Mesendoderm (in vitro differentiated cells): Measurements from ENCODE around the gene MMAB.

Source experiments
- DNase-seq: peaks from one replicate; pipeline ENCODE4 v3.0.0; 2013
- H2AK5ac ChIP-seq: 2 replicates; pipeline ENCODE4 v1.6.1; 2013; ENCODE audit warnings: low read length, inconsistent platforms
- H2BK120ac ChIP-seq: 2 replicates; pipeline ENCODE4 v1.6.1; 2013; ENCODE audit warnings: low read depth, mild to moderate bottlenecking, low read length, moderate library complexity, mixed read lengths
- H2BK15ac ChIP-seq: replicated peaks from 2 replicates; pipeline ENCODE4 v1.6.1; 2013; ENCODE audit warnings: low read depth, mild to moderate bottlenecking, moderate library complexity
- H2BK5ac ChIP-seq: 2 replicates; pipeline ENCODE4 v1.6.1; 2013; ENCODE audit warnings: low read length, inconsistent platforms
- H3K18ac ChIP-seq: 2 replicates; pipeline ENCODE4 v1.6.1; 2013; ENCODE audit warnings: mild to moderate bottlenecking, low read length, mixed read lengths
- H3K23ac ChIP-seq: one replicate; pipeline ENCODE4 v1.6.1; 2013; ENCODE audit warnings: low read length
- H3K27ac ChIP-seq: 2 replicates; pipeline ENCODE4 v1.5.1; 2013; ENCODE audit warnings: low read depth, mild to moderate bottlenecking, inconsistent platforms, low read length, moderate library complexity
- H3K27me3 ChIP-seq: 2 replicates; pipeline ENCODE4 v1.6.1; 2013; ENCODE audit warnings: low read length, control low read depth, mild to moderate bottlenecking, inconsistent platforms; ENCODE audit not compliant: insufficient read depth, poor library complexity
- H3K36me3 ChIP-seq: 2 replicates; pipeline ENCODE4 v1.6.1; 2013; ENCODE audit warnings: low read length, inconsistent platforms; ENCODE audit not compliant: control insufficient read depth, insufficient read depth
- H3K4ac ChIP-seq: one replicate; pipeline ENCODE4 v1.6.1; 2013; ENCODE audit warnings: low read depth, mild to moderate bottlenecking, low read length, moderate library complexity
- H3K4me1 ChIP-seq: 2 replicates; pipeline ENCODE4 v1.6.1; 2013; ENCODE audit warnings: low read depth, low read length, inconsistent platforms; ENCODE audit not compliant: control insufficient read depth
- H3K4me2 ChIP-seq: 2 replicates; pipeline ENCODE4 v1.6.1; 2013; ENCODE audit warnings: low read length
- H3K4me3 ChIP-seq: 2 replicates; pipeline ENCODE4 v1.5.1; 2013; ENCODE audit warnings: mild to moderate bottlenecking, low read length
- H3K56ac ChIP-seq: one replicate; pipeline ENCODE4 v1.6.1; 2013; ENCODE audit warnings: low read length
- H3K79me1 ChIP-seq: 2 replicates; pipeline ENCODE4 v1.6.1; 2013; ENCODE audit warnings: low read length, inconsistent platforms
- H3K79me2 ChIP-seq: 2 replicates; pipeline ENCODE4 v1.6.1; 2013; ENCODE audit warnings: mild to moderate bottlenecking, low read length; ENCODE audit not compliant: control insufficient read depth, insufficient read depth
- H3K9ac ChIP-seq: 2 replicates; pipeline ENCODE4 v1.6.1; 2013; ENCODE audit warnings: low read length, inconsistent platforms
- H4K5ac ChIP-seq: one replicate; pipeline ENCODE4 v1.6.1; 2013; ENCODE audit warnings: low read length
- H4K8ac ChIP-seq: one replicate; pipeline ENCODE4 v1.6.1; 2013; ENCODE audit warnings: low read depth, mild to moderate bottlenecking, control low read depth, low read length, moderate library complexity
- WGBS: extraction: QIAGEN DNeasy Blood & Tissue Kit; methylation state at CpG from one replicate; pipeline ENCODE4 v1.1.7; 2013; ENCODE audit warnings: low lambda C conversion rate, missing lambda C conversion rate; ENCODE audit not compliant: insufficient coverage; ENCODE audit errors: extremely low coverage; 5-methylcytosine and 5-hydroxymethylcytosine counted together

MMAB gene

GRCh38 chr12:109529691-109530640 lies 43.3 kb downstream of the MMAB start:
- Histone ChIP-seq H3K23ac (no peak overlapping the region), H2BK120ac (no peak overlapping the region), H4K5ac (no peak overlapping the region), H3K36me3 (no peaks in the 10 kb centered on the region), H3K27me3 (no peaks in the 10 kb centered on the region), H2AK5ac (no peak overlapping the region), H3K56ac (no peak overlapping the region), H3K27ac (no peak overlapping the region), H3K4ac (no peak overlapping the region), H2BK5ac (no peak overlapping the region), H4K8ac (no peak overlapping the region), H3K18ac (no peak overlapping the region), H3K79me2 (no peaks in the 10 kb centered on the region), H2BK15ac (no peak overlapping the region), H3K9ac (peak overlapping the region; percentile 23), H3K4me1 (peaks cover 4% of the 10 kb centered on the region), H3K79me1 (no peaks in the 10 kb centered on the region), H3K4me2 (no peak overlapping the region), H3K4me3 (no peak overlapping the region)
- DNase-seq, result peak; percentile 55
- no CpG with 5 or more reads among the region's 19 CpGs for WGBS

GRCh38 chr12:109527489-109528123 lies 45.7 kb downstream of the MMAB start:
- H2AK5ac ChIP-seq, result no peak overlapping the region
- H2BK5ac ChIP-seq, result no peak overlapping the region
- no peaks in the 10 kb centered on the region for H3K79me1 ChIP-seq
- H3K56ac ChIP-seq, result no peak overlapping the region
- DNase-seq, result no peak
- no peaks in the 10 kb centered on the region for H3K79me2 ChIP-seq
- no peaks in the 10 kb centered on the region for H3K27me3 ChIP-seq
- H3K4me1 ChIP-seq, result peaks cover 4% of the 10 kb centered on the region
- H3K23ac ChIP-seq, result no peak overlapping the region
- no peak overlapping the region for H3K4ac ChIP-seq
- H3K4me2 ChIP-seq, result no peak overlapping the region
- WGBS, result no CpG with 5 or more reads among the region's 8 CpGs
- H3K36me3 ChIP-seq, result no peaks in the 10 kb centered on the region
- H3K4me3 ChIP-seq, result no peak overlapping the region
- H2BK120ac ChIP-seq, result no peak overlapping the region
- H2BK15ac ChIP-seq, result no peak overlapping the region
- H4K5ac ChIP-seq, result no peak overlapping the region
- H4K8ac ChIP-seq, result no peak overlapping the region
- no peak overlapping the region for H3K27ac ChIP-seq
- H3K9ac ChIP-seq, result no peak overlapping the region
- no peak overlapping the region for H3K18ac ChIP-seq

- H2BK15ac ChIP-seq, result no peak overlapping the region
- H3K56ac ChIP-seq, result no peak overlapping the region
- H2AK5ac ChIP-seq, result no peak overlapping the region
- H4K8ac ChIP-seq, result no peak overlapping the region
- H3K27ac ChIP-seq, result no peak overlapping the region
- H3K4me1 ChIP-seq, result peaks cover 4% of the 10 kb centered on the region
- peaks cover 2% of the 10 kb centered on the region for H3K36me3 ChIP-seq
- no peaks in the 10 kb centered on the region for H3K27me3 ChIP-seq
- no CpG with 5 or more reads among the region's 3 CpGs for WGBS
- H2BK120ac ChIP-seq, result no peak overlapping the region
- H3K79me1 ChIP-seq, result no peaks in the 10 kb centered on the region
- H2BK5ac ChIP-seq, result no peak overlapping the region
- H3K23ac ChIP-seq, result no peak overlapping the region
- H3K4me2 ChIP-seq, result no peak overlapping the region
- no peak overlapping the region for H3K18ac ChIP-seq
- H3K4ac ChIP-seq, result no peak overlapping the region
- H3K9ac ChIP-seq, result no peak overlapping the region
- H3K79me2 ChIP-seq, result no peaks in the 10 kb centered on the region
- H3K4me3 ChIP-seq, result no peak overlapping the region
- H4K5ac ChIP-seq, result no peak overlapping the region
- DNase-seq, result no peak
Measured at GRCh38 chr12:109525279-109525585, 48.1 kb downstream of the MMAB start.

GRCh38 chr12:109524466-109525278 lies 48.6 kb downstream of the MMAB start:
- Histone ChIP-seq H3K4me3 (no peak overlapping the region), H4K5ac (no peak overlapping the region), H3K79me1 (no peaks in the 10 kb centered on the region), H3K27ac (no peak overlapping the region), H3K36me3 (peaks cover 2% of the 10 kb centered on the region), H2BK15ac (no peak overlapping the region), H3K23ac (no peak overlapping the region), H3K56ac (no peak overlapping the region), H3K79me2 (no peaks in the 10 kb centered on the region), H3K18ac (no peak overlapping the region), H3K27me3 (no peaks in the 10 kb centered on the region), H3K4ac (no peak overlapping the region), H3K4me2 (no peak overlapping the region), H4K8ac (no peak overlapping the region), H3K4me1 (peaks cover 1% of the 10 kb centered on the region), H2AK5ac (no peak overlapping the region), H2BK120ac (no peak overlapping the region), H3K9ac (no peak overlapping the region), H2BK5ac (no peak overlapping the region)
- WGBS, result no CpG with 5 or more reads among the region's 26 CpGs
- no peak for DNase-seq

- Histone ChIP-seq H2BK5ac (no peak overlapping the region), H3K4me3 (no peak overlapping the region), H2AK5ac (no peak overlapping the region), H4K5ac (no peak overlapping the region), H3K56ac (no peak overlapping the region), H2BK120ac (no peak overlapping the region), H3K18ac (no peak overlapping the region), H4K8ac (no peak overlapping the region), H3K79me1 (no peaks in the 10 kb centered on the region), H3K4me1 (peaks cover 4% of the 10 kb centered on the region), H3K36me3 (peaks cover 2% of the 10 kb centered on the region), H3K4me2 (no peak overlapping the region), H3K79me2 (no peaks in the 10 kb centered on the region), H3K27ac (no peak overlapping the region), H2BK15ac (no peak overlapping the region), H3K23ac (no peak overlapping the region), H3K9ac (no peak overlapping the region), H3K27me3 (no peaks in the 10 kb centered on the region), H3K4ac (no peak overlapping the region)
- no CpG with 5 or more reads among the region's 5 CpGs for WGBS
- DNase-seq, result no peak
Measured at GRCh38 chr12:109523504-109523903, 49.8 kb downstream of the MMAB start.
